Measurements from ENCODE around the gene GASK1A. TPM values are rescaled to one million over a fixed set of nuclear protein-coding genes. Genes with fewer than 3 reads are reported as not detected.
"Not testable (repeated sequence)": the region's sequence is repeated elsewhere in the genome, so short reads cannot be mapped to it uniquely, and the experiment has no call there.

GASK1A gene
- total RNA-seq, 1 donor from 2014 or later: not detected

DNA sequence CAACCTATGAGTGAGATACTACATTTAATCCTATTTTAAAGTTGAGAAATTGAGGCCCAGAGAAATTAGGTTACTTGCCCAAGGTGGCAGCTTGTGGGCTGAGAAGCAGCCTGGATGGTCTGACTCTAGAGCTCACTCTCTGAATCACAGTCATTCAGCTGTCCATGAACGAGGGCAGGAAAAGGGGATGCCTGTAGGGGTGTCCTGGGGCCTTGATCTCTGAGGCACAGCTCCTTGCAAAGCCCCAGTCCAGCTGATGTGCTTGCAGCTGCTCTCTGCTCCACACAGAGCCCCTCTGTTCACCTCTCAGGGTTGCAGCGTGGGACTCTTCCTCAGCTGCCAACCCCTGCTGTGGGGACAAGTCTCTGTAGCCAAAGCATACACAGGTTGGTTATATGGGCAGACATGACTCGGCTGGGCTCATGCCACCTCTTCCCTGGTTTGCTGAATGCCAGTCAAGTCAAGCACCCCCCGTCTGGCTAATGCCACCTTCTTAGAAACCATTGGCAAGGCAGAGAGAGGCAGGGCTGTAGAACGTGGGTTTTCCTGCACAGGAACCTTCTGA, 56.8 kb downstream of the GASK1A start:
- Mint-ChIP-seq H3K27ac (no peak overlapping the region), H3K36me3 (ENCODE audit: low read depth) (no peaks in the 10 kb centered on the region), H3K4me3 (no peak overlapping the region), H3K9me3 (no peaks in the 10 kb centered on the region), H3K27me3 (no peaks in the 10 kb centered on the region), H3K4me1 (no peaks in the 10 kb centered on the region)
- no peak for DNase-seq
- intact Hi-C loops (cut with micrococcal nuclease): no loop called here

DNA sequence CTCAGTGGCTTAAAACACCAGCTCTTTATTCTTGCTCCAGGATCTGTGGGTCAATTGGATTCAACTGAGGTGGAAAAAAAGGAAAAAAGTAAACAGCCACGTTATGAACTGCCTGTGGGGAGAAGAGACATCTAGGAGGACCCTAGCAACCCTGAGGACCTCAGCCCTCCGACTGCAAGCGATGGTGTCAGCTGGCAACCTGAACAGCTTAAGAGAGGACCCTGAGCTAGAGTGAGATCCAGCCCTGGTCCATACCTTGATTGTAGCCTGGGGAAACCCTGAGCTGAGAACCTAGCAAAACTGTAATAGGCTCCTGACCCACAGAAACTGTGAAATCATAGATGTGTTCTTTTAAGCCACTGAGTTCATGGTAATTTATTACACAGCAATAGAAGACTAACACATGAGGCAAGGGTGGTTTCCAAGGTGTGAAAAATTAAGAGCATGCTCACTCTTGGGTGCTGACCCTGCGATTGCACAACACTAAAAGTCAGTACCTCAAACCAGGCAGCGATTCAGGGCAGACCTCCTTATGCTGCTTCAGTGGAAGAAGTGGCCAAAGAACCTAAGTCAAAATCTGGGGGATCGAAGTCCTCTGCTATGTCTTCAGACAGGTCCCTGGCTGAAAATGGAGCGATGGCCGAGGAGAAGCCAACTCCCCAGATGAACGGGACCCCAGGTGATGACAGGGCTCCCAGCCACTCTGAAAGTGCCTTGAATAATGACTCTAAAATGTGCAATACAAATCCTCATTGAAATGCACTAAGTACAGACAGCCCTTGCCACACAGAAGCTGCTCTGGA, 57.7 kb downstream of the GASK1A start:
- intact Hi-C loops (cut with micrococcal nuclease): no loop called here
- H3K27ac Mint-ChIP-seq: no peak overlapping the region
- H3K4me1 Mint-ChIP-seq: no peaks in the 10 kb centered on the region
- H3K4me3 Mint-ChIP-seq: no peak overlapping the region
- H3K27me3 Mint-ChIP-seq: no peaks in the 10 kb centered on the region
- no peaks in the 10 kb centered on the region for H3K9me3 Mint-ChIP-seq
- H3K36me3 Mint-ChIP-seq (ENCODE audit: low read depth): no peaks in the 10 kb centered on the region
- DNase-seq: no peak

- Mint-ChIP-seq H3K27ac (no peak overlapping the region), H3K4me3 (no peak overlapping the region), H3K36me3 (ENCODE audit: low read depth) (no peaks in the 10 kb centered on the region)
Measured at GRCh38 chr3:43038010-43038409, 58.9 kb downstream of the GASK1A start.

DNA sequence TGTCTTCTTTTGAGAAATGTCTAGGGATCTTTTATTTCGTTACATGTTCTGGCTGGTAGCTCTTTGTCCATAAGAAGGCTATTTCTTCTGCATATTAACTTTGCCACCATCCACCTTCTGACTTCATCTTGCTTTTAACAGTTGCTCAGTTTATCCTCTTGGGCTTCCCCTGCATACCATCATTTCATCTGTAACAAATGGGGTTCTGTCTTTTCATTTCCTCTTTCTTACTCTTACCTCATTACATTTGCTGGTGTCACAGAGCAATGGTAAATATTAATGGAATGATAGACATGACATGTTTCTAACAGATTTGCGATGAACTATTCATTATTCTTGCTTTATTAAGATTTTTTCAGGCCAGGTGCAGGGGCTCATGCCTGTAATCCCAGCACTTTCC, 62.4 kb downstream of the GASK1A start:
- no peak overlapping the region for H3K4me3 Mint-ChIP-seq
- H3K27ac Mint-ChIP-seq: no peak overlapping the region
- intact Hi-C loops (cut with micrococcal nuclease): no loop called here
- no peaks in the 10 kb centered on the region for H3K27me3 Mint-ChIP-seq
- no peak for DNase-seq
- H3K36me3 Mint-ChIP-seq (ENCODE audit: low read depth): no peaks in the 10 kb centered on the region
- H3K4me1 Mint-ChIP-seq: no peaks in the 10 kb centered on the region
- H3K9me3 Mint-ChIP-seq: peaks cover 11% of the 10 kb centered on the region

More at GRCh38 chr3:43038010-43038409, 58.9 kb downstream of the GASK1A start:
- Mint-ChIP-seq H3K27me3 (no peaks in the 10 kb centered on the region), H3K4me1 (no peaks in the 10 kb centered on the region), H3K9me3 (no peaks in the 10 kb centered on the region)
- no peak for DNase-seq
- intact Hi-C loops (cut with micrococcal nuclease): no loop called here

DNA sequence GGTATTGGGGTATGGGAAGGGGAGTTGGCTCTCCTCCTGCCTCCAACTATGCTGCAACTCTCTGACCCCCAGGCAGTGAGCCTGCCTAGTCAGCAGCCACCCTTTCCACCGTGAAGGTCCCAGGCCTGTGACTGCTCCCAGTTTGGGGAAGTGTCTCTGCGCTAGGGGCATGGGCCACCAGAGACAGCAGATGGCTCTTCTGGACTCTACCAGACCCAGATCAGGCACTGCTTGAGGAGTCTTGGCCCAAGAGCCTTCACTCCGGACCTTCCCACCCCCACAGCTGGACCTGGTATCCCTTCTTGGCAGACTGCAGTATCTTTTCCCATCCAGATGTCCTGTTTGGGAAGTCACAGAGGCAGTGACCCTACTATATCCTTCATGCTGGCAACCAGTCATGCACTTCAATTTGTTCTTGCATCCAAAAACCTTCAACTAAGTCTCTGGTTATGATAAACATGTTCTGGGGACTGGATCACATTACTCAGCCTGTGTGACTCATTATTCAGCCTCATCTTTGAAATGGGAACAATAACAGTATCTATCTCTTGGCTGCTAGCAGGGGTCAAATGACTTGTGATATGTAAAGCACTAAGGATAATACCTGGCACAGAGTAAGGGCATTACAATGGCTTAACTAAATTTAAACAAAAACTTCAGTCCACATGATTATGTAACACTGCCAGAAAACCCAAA, 64.1 kb downstream of the GASK1A start:
- no peak overlapping the region for H3K27ac Mint-ChIP-seq
- H3K9me3 Mint-ChIP-seq: peaks cover 18% of the 10 kb centered on the region
- H3K4me3 Mint-ChIP-seq: no peak overlapping the region
- no peak for DNase-seq
- no peaks in the 10 kb centered on the region for H3K27me3 Mint-ChIP-seq
- no peaks in the 10 kb centered on the region for H3K4me1 Mint-ChIP-seq
- intact Hi-C loops (cut with micrococcal nuclease): no loop called here
- no peaks in the 10 kb centered on the region for H3K36me3 Mint-ChIP-seq (ENCODE audit: low read depth)

- Mint-ChIP-seq H3K27me3 (no peaks in the 10 kb centered on the region), H3K4me1 (no peaks in the 10 kb centered on the region), H3K4me3 (no peak overlapping the region), H3K27ac (no peak overlapping the region), H3K9me3 (peaks cover 24% of the 10 kb centered on the region), H3K36me3 (ENCODE audit: low read depth) (no peaks in the 10 kb centered on the region)
- no peak for DNase-seq
- intact Hi-C loops (cut with micrococcal nuclease): no loop called here
Measured at GRCh38 chr3:43043793-43044192, 64.7 kb downstream of the GASK1A start.

DNA sequence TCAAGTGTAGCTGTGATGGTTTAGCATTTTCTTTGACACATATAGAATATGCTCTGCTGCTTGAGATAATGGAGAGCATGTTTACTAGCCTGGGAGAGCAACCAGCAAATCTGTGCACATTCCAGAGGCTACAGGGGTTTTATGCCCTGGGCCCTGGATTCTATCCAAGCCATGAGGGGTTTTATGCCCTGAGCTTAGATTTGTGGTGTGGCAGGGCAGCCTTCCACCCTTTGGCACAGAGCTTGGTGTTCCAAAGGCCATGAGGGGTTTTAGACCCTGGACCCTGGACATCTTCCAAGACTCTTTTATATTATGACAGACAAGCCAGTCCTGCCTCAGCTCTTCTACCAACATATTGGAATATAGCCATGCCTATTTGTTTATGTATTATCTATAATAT, 66.0 kb downstream of the GASK1A start:
- H3K27ac Mint-ChIP-seq; H3K36me3 Mint-ChIP-seq (ENCODE audit: low read depth); H3K4me1 Mint-ChIP-seq; H3K4me3 Mint-ChIP-seq; intact Hi-C loops (cut with micrococcal nuclease); H3K27me3 Mint-ChIP-seq: not testable (repeated sequence)
- peaks cover 25% of the 10 kb centered on the region for H3K9me3 Mint-ChIP-seq
- DNase-seq: peak; percentile 9

DNA sequence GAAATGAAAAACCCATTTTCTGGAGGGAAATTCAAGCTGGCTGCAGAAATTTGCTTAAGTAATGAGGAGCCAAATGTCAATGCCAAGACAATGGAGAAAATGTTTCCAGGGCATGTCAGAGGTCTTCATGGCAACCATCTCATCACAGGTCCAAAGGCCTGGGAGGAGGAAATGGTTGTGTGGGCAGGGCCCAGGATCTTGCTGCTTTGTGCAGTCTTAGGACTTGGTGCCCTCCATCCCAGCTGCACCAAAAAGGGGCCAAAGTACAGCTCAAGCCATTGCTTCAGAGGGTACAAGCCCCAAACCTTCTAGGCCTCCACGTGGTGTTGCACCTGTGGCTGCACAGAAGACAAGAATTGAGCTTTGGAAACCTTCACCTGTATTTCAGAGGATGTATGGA, 67.5 kb downstream of the GASK1A start:
- Mint-ChIP-seq H3K27ac (no peak overlapping the region), H3K4me1 (no peaks in the 10 kb centered on the region), H3K27me3 (no peaks in the 10 kb centered on the region), H3K4me3 (no peak overlapping the region), H3K36me3 (ENCODE audit: low read depth) (no peaks in the 10 kb centered on the region), H3K9me3 (peaks cover 31% of the 10 kb centered on the region)
- intact Hi-C loops (cut with micrococcal nuclease): no loop called here
- DNase-seq: no peak

GRCh38 chr3:43048470-43048869, 69.4 kb downstream of the GASK1A start:
- no peaks in the 10 kb centered on the region for H3K4me1 Mint-ChIP-seq
- no peaks in the 10 kb centered on the region for H3K36me3 Mint-ChIP-seq (ENCODE audit: low read depth)
- DNase-seq: peak; percentile 44
- H3K27me3 Mint-ChIP-seq: no peaks in the 10 kb centered on the region
- H3K27ac Mint-ChIP-seq: no peak overlapping the region
- intact Hi-C loops (cut with micrococcal nuclease): no loop called here
- H3K4me3 Mint-ChIP-seq: no peak overlapping the region
- H3K9me3 Mint-ChIP-seq: peaks cover 35% of the 10 kb centered on the region

DNA sequence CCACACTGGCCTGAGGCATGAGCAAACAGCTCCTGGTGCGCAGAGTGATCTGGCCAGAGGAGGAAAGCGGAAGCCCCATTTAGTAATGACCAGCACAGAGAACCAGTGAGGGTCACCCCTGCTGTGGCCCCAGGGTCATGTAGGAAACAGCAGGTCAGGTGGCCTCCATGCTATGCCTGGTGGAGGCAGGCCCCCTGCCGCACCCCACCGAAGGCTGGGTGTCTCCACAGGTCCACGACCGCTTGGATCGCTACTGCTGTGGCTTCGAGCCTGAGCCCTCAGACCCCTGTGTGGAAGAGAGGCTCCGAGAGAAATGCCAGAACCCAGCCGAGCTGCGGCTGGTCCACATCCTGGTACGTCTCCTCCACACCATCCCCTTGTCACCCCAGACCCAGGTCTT, 74.2 kb downstream of the GASK1A start:
- Mint-ChIP-seq H3K4me3 (no peak overlapping the region), H3K4me1 (no peaks in the 10 kb centered on the region), H3K27ac (no peak overlapping the region), H3K27me3 (no peaks in the 10 kb centered on the region), H3K36me3 (ENCODE audit: low read depth) (no peaks in the 10 kb centered on the region), H3K9me3 (peaks cover 16% of the 10 kb centered on the region)
- DNase-seq: no peak
- intact Hi-C loops (cut with micrococcal nuclease): no loop called here

DNA sequence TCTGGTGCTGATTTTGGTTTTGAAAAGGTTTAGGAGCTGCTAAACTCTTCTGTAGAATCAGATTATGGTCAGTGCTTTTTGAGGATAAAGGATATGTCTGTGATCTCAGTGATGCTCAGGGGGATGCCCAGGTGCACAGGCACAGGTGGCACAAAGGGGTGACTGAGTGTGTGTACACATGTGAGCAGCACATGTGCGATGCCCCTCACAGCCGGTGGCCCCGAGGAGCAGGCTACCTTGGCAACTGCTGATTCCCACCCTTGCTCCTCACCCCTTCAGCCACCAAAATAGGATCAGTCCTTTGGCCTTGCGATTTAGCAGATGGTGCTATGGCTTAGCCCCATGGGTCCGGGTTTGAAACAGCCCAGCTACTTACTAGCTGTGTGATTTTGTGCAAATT, 75.6 kb downstream of the GASK1A start:
- intact Hi-C loops (cut with micrococcal nuclease): no loop called here
- Mint-ChIP-seq H3K4me1 (no peaks in the 10 kb centered on the region), H3K4me3 (no peak overlapping the region), H3K9me3 (peaks cover 10% of the 10 kb centered on the region), H3K27me3 (no peaks in the 10 kb centered on the region), H3K27ac (no peak overlapping the region), H3K36me3 (ENCODE audit: low read depth) (no peaks in the 10 kb centered on the region)
- DNase-seq: no peak

DNA sequence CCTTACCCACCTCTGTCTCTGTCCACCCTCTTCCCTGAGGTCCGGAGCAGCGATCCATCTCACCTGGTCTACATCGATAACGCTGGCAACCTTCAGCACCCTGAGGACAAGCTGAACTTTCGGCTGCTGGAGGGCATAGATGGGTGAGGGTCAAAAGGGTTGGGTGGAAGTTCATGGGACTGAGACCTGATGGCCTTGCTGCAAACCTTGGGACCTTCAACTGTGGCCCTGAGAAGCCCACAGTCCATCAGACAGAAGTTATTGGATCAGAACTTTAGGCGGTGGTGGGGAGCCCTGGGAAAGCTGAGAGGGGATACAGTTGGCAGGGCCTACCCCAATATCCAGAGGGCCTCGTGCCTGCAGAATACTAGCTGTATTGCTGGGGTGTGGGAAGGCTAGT, 76.3 kb downstream of the GASK1A start:
- H3K4me3 Mint-ChIP-seq: no peak overlapping the region
- H3K36me3 Mint-ChIP-seq (ENCODE audit: low read depth): no peaks in the 10 kb centered on the region
- no peak for DNase-seq
- H3K27me3 Mint-ChIP-seq: no peaks in the 10 kb centered on the region
- no peak overlapping the region for H3K27ac Mint-ChIP-seq
- no peaks in the 10 kb centered on the region for H3K4me1 Mint-ChIP-seq
- intact Hi-C loops (cut with micrococcal nuclease): no loop called here
- H3K9me3 Mint-ChIP-seq: peaks cover 8% of the 10 kb centered on the region

GRCh38 chr3:43055806-43056770, 77.0 kb downstream of the GASK1A start:
- Mint-ChIP-seq H3K4me1 (no peaks in the 10 kb centered on the region), H3K9me3 (peaks cover 4% of the 10 kb centered on the region), H3K27ac (no peak overlapping the region), H3K27me3 (no peaks in the 10 kb centered on the region), H3K36me3 (ENCODE audit: low read depth) (no peaks in the 10 kb centered on the region), H3K4me3 (no peak overlapping the region)
- DNase-seq: no peak
- intact Hi-C loops (cut with micrococcal nuclease): no loop called here

Measured in activated CD4-positive, alpha-beta T cell treated with anti-CD3 and anti-CD28 coated beads, Interleukin-2, amount 10 ng/mL, durations not matched to agents 24 days and 14 days (primary cell).